ENCODE results near the gene KRT38. TPM values are rescaled to one million over a fixed set of nuclear protein-coding genes. Genes with fewer than 3 reads are reported as not detected.
A peak's percentile ranks its signal among the peaks of the same experiment; 100 is the strongest.

The KRT38 gene
- total RNA-seq (not detected), polyA plus RNA-seq (not detected), total RNA-seq (not detected)

GRCh38 chr17:41440531-41441033 is at the start of gene KRT38:
TSS of gene KRT38 (minus strand) at chr17:41440983. CDS start at chr17:41440921, 62 bp downstream.
- no peak within 1 kb of the TSS for H3K4me3 ChIP-seq (ENCODE audit: low read length)
- Mint-ChIP-seq H3K27ac (no peak within 1 kb of the TSS), H3K4me1 (peaks cover 0 to 4% (median 0%) of the 10 kb centered on the region in 7 donors), H3K36me3 (no peaks in the 10 kb centered on the region), H3K27me3 (peaks cover 0 to 15% (median 4%) of the 10 kb centered on the region in 5 donors), H3K4me3 (no peak within 1 kb of the TSS), H3K9me3 (peaks cover 0 to 6% (median 0%) of the 10 kb centered on the region in 11 donors)
- POLR2A ChIA-PET: no interaction called here
- no peaks in the 10 kb centered on the region for H3K36me3 ChIP-seq (ENCODE audit: control insufficient read depth in 2 of 3, insufficient read depth in 3 of 3, low read length in 3 of 3)
- ATAC-seq (no peak), DNase-seq (no peak)
- no peaks in the 10 kb centered on the region for H3K4me1 ChIP-seq (ENCODE audit: control insufficient read depth in 2 of 2, insufficient read depth in 2 of 2, low read length in 2 of 2)
- intact Hi-C loops (cut with micrococcal nuclease): no loop called here
- no peaks in the 10 kb centered on the region for H3K9me3 ChIP-seq (ENCODE audit: control insufficient read depth in 2 of 3, low read length in 3 of 3)
- H3K27me3 ChIP-seq (ENCODE audit: control insufficient read depth in 2 of 2, insufficient read depth in 2 of 2, low read length in 2 of 2): no peaks in the 10 kb centered on the region
- H3K27ac ChIP-seq (ENCODE audit: low read depth, low read length): no peak within 1 kb of the TSS
- CTCF ChIA-PET: interaction anchor here (0.6 kb wide), 1 partner anchor 9 kb away, joined by 4 read pairs; no protein-coding TSS in a partner anchor

- ChIA-PET POLR2A (no interaction called here), CTCF (interaction anchor here (1.2 kb wide), 1 partner anchor 61 kb away, joined by 3 read pairs; no protein-coding TSS in a partner anchor)
- peaks cover 0 to 1% (median 0%) of the 10 kb centered on the region in 11 donors for H3K9me3 Mint-ChIP-seq
- intact Hi-C loops (cut with micrococcal nuclease): no loop called here
- ATAC-seq (no peak), DNase-seq (no peak)
- no peaks in the 10 kb centered on the region for H3K27me3 Mint-ChIP-seq
- H3K36me3 Mint-ChIP-seq: no peaks in the 10 kb centered on the region
- H3K36me3 ChIP-seq (ENCODE audit: control insufficient read depth in 2 of 3, insufficient read depth in 3 of 3, low read length in 3 of 3): no peaks in the 10 kb centered on the region
- no peaks in the 10 kb centered on the region for H3K27me3 ChIP-seq (ENCODE audit: control insufficient read depth in 2 of 2, insufficient read depth in 2 of 2, low read length in 2 of 2)
- peaks cover 0 to 24% (median 19%) of the 10 kb centered on the region in 7 donors for H3K4me1 Mint-ChIP-seq
- H3K27ac Mint-ChIP-seq: peak within 1 kb of the TSS in 3 of 9 donors; percentile 20 to 85 (median 74)
- no peak within 1 kb of the TSS for H3K27ac ChIP-seq (ENCODE audit: low read depth, low read length)
- no peak within 1 kb of the TSS for H3K4me3 ChIP-seq (ENCODE audit: low read length)
- peak within 1 kb of the TSS in 2 of 10 donors; percentile 5 to 32 for H3K4me3 Mint-ChIP-seq
- no peaks in the 10 kb centered on the region for H3K9me3 ChIP-seq (ENCODE audit: control insufficient read depth in 2 of 3, low read length in 3 of 3)
- H3K4me1 ChIP-seq (ENCODE audit: control insufficient read depth in 2 of 2, insufficient read depth in 2 of 2, low read length in 2 of 2): peaks cover 5% of the 10 kb centered on the region in 2 donors
These were observed 48.7 kb upstream of the KRT38 start, which contains the start of gene KRT36 for GRCh38 chr17:41489531-41489930. TSS of gene KRT36 (minus strand) at chr17:41489910. CDS start at chr17:41489864, 46 bp downstream.

- intact Hi-C loops (cut with micrococcal nuclease): loop anchor here in 1 of 2 donors (1.0 to 2.0 kb wide), 2 partner anchors 162 to 175 kb away; no protein-coding TSS in a partner anchor
- Mint-ChIP-seq H3K27me3 (peaks cover 0 to 2% (median 0%) of the 10 kb centered on the region in 5 donors), H3K4me3 (no peak overlapping the region), H3K9me3 (peaks cover 0 to 1% (median 0%) of the 10 kb centered on the region in 11 donors), H3K4me1 (peaks cover 0 to 12% (median 11%) of the 10 kb centered on the region in 7 donors), H3K36me3 (no peaks in the 10 kb centered on the region), H3K27ac (no peak overlapping the region)
- no peaks in the 10 kb centered on the region for H3K36me3 ChIP-seq (ENCODE audit: control insufficient read depth in 2 of 3, insufficient read depth in 3 of 3, low read length in 3 of 3)
- H3K27me3 ChIP-seq (ENCODE audit: control insufficient read depth in 2 of 2, insufficient read depth in 2 of 2, low read length in 2 of 2): no peaks in the 10 kb centered on the region
- H3K4me1 ChIP-seq (ENCODE audit: control insufficient read depth in 2 of 2, insufficient read depth in 2 of 2, low read length in 2 of 2): peaks cover 5% of the 10 kb centered on the region in 2 donors
- POLR2A ChIA-PET: no interaction called here
- peak in 1 of 9 donors; percentile 58 for DNase-seq
- no peaks in the 10 kb centered on the region for H3K9me3 ChIP-seq (ENCODE audit: control insufficient read depth in 2 of 3, low read length in 3 of 3)
- H3K4me3 ChIP-seq (ENCODE audit: low read length): no peak overlapping the region
- no peak overlapping the region for H3K27ac ChIP-seq (ENCODE audit: low read depth, low read length)
- no peak for ATAC-seq
- CTCF ChIA-PET: interaction anchor here (0.7 kb wide), 1 partner anchor 40 kb away, joined by 3 read pairs; no protein-coding TSS in a partner anchor
These were observed 46.2 kb upstream of the KRT38 start for GRCh38 chr17:41486809-41487530.

- ATAC-seq (no peak), DNase-seq (no peak)
- Histone ChIP-seq H3K27me3 (ENCODE audit: control insufficient read depth in 2 of 2, insufficient read depth in 2 of 2, low read length in 2 of 2) (no peaks in the 10 kb centered on the region), H3K36me3 (ENCODE audit: control insufficient read depth in 2 of 3, insufficient read depth in 3 of 3, low read length in 3 of 3) (no peaks in the 10 kb centered on the region), H3K27ac (ENCODE audit: low read depth, low read length) (no peak overlapping the region), H3K9me3 (ENCODE audit: control insufficient read depth in 2 of 3, low read length in 3 of 3) (no peaks in the 10 kb centered on the region), H3K4me1 (ENCODE audit: control insufficient read depth in 2 of 2, insufficient read depth in 2 of 2, low read length in 2 of 2) (peaks cover 5% of the 10 kb centered on the region in 2 donors), H3K4me3 (ENCODE audit: low read length) (no peak overlapping the region)
- ChIA-PET POLR2A (no interaction called here), CTCF (interaction anchor here (0.7 kb wide), 1 partner anchor 41 kb away, joined by 3 read pairs; no protein-coding TSS in a partner anchor)
- H3K36me3 Mint-ChIP-seq: no peaks in the 10 kb centered on the region
- peaks cover 0 to 1% (median 0%) of the 10 kb centered on the region in 11 donors for H3K9me3 Mint-ChIP-seq
- peak overlapping the region in 1 of 9 donors; percentile 14 for H3K27ac Mint-ChIP-seq
- H3K4me3 Mint-ChIP-seq: no peak overlapping the region
- intact Hi-C loops (cut with micrococcal nuclease): loop anchor here in 1 of 2 donors (1.0 to 2.0 kb wide), 2 partner anchors 162 to 176 kb away; no protein-coding TSS in a partner anchor
- H3K27me3 Mint-ChIP-seq: peaks cover 0 to 2% (median 0%) of the 10 kb centered on the region in 5 donors
- H3K4me1 Mint-ChIP-seq: peaks cover 0 to 12% (median 11%) of the 10 kb centered on the region in 7 donors
These were observed 45.5 kb upstream of the KRT38 start for GRCh38 chr17:41486316-41486715.

GRCh38 chr17:41484920-41485904 is 44.4 kb upstream of the KRT38 start:
- CTCF ChIA-PET: no interaction called here

More at GRCh38 chr17:41484920-41485904, 44.4 kb upstream of the KRT38 start:
- no peak overlapping the region for H3K4me3 Mint-ChIP-seq
- H3K27me3 Mint-ChIP-seq: peaks cover 0 to 2% (median 0%) of the 10 kb centered on the region in 5 donors
- no peaks in the 10 kb centered on the region for H3K9me3 ChIP-seq (ENCODE audit: control insufficient read depth in 2 of 3, low read length in 3 of 3)
- no peak overlapping the region for H3K27ac ChIP-seq (ENCODE audit: low read depth, low read length)
- peaks cover 0 to 1% (median 0%) of the 10 kb centered on the region in 11 donors for H3K9me3 Mint-ChIP-seq
- intact Hi-C loops (cut with micrococcal nuclease): no loop called here
- no peak overlapping the region for H3K4me3 ChIP-seq (ENCODE audit: low read length)
- peaks cover 0 to 4% (median 4%) of the 10 kb centered on the region in 7 donors for H3K4me1 Mint-ChIP-seq
- peak overlapping the region in 2 of 9 donors; percentile 14 to 41 for H3K27ac Mint-ChIP-seq
- no peaks in the 10 kb centered on the region for H3K27me3 ChIP-seq (ENCODE audit: control insufficient read depth in 2 of 2, insufficient read depth in 2 of 2, low read length in 2 of 2)
- no peak for ATAC-seq
- no peaks in the 10 kb centered on the region for H3K36me3 ChIP-seq (ENCODE audit: control insufficient read depth in 2 of 3, insufficient read depth in 3 of 3, low read length in 3 of 3)
- H3K36me3 Mint-ChIP-seq: no peaks in the 10 kb centered on the region
- POLR2A ChIA-PET: no interaction called here
- peaks cover 0 to 4% of the 10 kb centered on the region in 2 donors for H3K4me1 ChIP-seq (ENCODE audit: control insufficient read depth in 2 of 2, insufficient read depth in 2 of 2, low read length in 2 of 2)
- no peak for DNase-seq
